ENCODE results near the gene MDH2.
"Not testable (repeated sequence)": the region's sequence is repeated elsewhere in the genome, so short reads cannot be mapped to it uniquely, and the experiment has no call there.

The MDH2 gene

GRCh38 chr7:76072243-76073148 is 24.6 kb downstream of the MDH2 start:
- DNase-seq (ENCODE audit: low read depth in 2 of 2) = no peak

- no peak for DNase-seq (ENCODE audit: low read depth in 2 of 2)
Observed at GRCh38 chr7:76073335-76073990, 25.6 kb downstream of the MDH2 start.

GRCh38 chr7:76074306-76074971 is 26.5 kb downstream of the MDH2 start:
- no peak for DNase-seq (ENCODE audit: low read depth in 2 of 2)

- DNase-seq (ENCODE audit: low read depth in 2 of 2) = no peak
Observed at GRCh38 chr7:76074972-76075370, 27.1 kb downstream of the MDH2 start.

- no peak for DNase-seq (ENCODE audit: low read depth in 2 of 2)
Observed at GRCh38 chr7:76076995-76077394, 29.1 kb downstream of the MDH2 start.

GRCh38 chr7:76077435-76077834 is 29.5 kb downstream of the MDH2 start:
- no peak for DNase-seq (ENCODE audit: low read depth in 2 of 2)

GRCh38 chr7:76080204-76080603 is 32.3 kb downstream of the MDH2 start:
- no peak for DNase-seq (ENCODE audit: low read depth in 2 of 2)

GRCh38 chr7:76084115-76084514 is 36.2 kb downstream of the MDH2 start:
- DNase-seq (ENCODE audit: low read depth in 2 of 2) = not testable (repeated sequence)

- no peak for DNase-seq (ENCODE audit: low read depth in 2 of 2)
Observed at GRCh38 chr7:76086070-76086469, 38.2 kb downstream of the MDH2 start.

GRCh38 chr7:76087362-76087791 is 39.5 kb downstream of the MDH2 start:
- DNase-seq (ENCODE audit: low read depth in 2 of 2) = peak; percentile 77 to 82

GRCh38 chr7:76089865-76090475 is 42.1 kb downstream of the MDH2 start:
- DNase-seq (ENCODE audit: low read depth in 2 of 2) = no peak

GRCh38 chr7:76091506-76091905 is 43.6 kb downstream of the MDH2 start:
- DNase-seq (ENCODE audit: low read depth in 2 of 2) = no peak

GRCh38 chr7:76093531-76093930 is 45.6 kb downstream of the MDH2 start:
- not testable (repeated sequence) for DNase-seq (ENCODE audit: low read depth in 2 of 2)

GRCh38 chr7:76094326-76094725 is 46.4 kb downstream of the MDH2 start:
- DNase-seq (ENCODE audit: low read depth in 2 of 2) = not testable (repeated sequence)

GRCh38 chr7:76095908-76096307 is 48.0 kb downstream of the MDH2 start:
- DNase-seq (ENCODE audit: low read depth in 2 of 2) = no peak

- DNase-seq (ENCODE audit: low read depth in 2 of 2) = not testable (repeated sequence)
Observed at GRCh38 chr7:76101693-76102437, 54.0 kb downstream of the MDH2 start.

- not testable (repeated sequence) for DNase-seq (ENCODE audit: low read depth in 2 of 2)
Observed at GRCh38 chr7:76103788-76104187, 55.9 kb downstream of the MDH2 start.

GRCh38 chr7:76106130-76106529 is 58.2 kb downstream of the MDH2 start:
- not testable (repeated sequence) for DNase-seq (ENCODE audit: low read depth in 2 of 2)

- DNase-seq (ENCODE audit: low read depth in 2 of 2) = no peak
Observed at GRCh38 chr7:76106893-76107292, 59.0 kb downstream of the MDH2 start.

GRCh38 chr7:76108540-76109233 is 60.8 kb downstream of the MDH2 start:
- peak in 1 of 2 experiments; percentile 8 for DNase-seq (ENCODE audit: low read depth in 2 of 2)
